Astrocyte (in vitro differentiated cells and primary cell): Measurements from ENCODE around the gene REXO1. TPM values are rescaled to one million over a fixed set of nuclear protein-coding genes. Genes with fewer than 3 reads are reported as not detected.

ENCODE experiments used
- DNase-seq: peaks from one replicate; pipeline ENCODE4 v3.0.0-alpha.2; 2010; ENCODE audit warnings: low read depth
- FAIRE-seq: peaks from 2 replicates; lab custom pipeline; 2011; peaks lifted over from hg19 to GRCh38; lab: Jason Lieb, UNC
- H2AFZ ChIP-seq: 2 replicates; pipeline ENCODE4 v1.6.0; 2012; ENCODE audit warnings: low read depth, low read length, inconsistent platforms
- H3K27ac ChIP-seq: 2 replicates; pipeline ENCODE4 v1.5.1; 2011; ENCODE audit warnings: low read depth, low read length, inconsistent platforms
- H3K27me3 ChIP-seq: 2 replicates; pipeline ENCODE4 v1.6.0; 2011; ENCODE audit warnings: low read length, inconsistent platforms; ENCODE audit not compliant: insufficient read depth
- H3K36me3 ChIP-seq: 2 replicates; pipeline ENCODE4 v1.5.1; 2011; ENCODE audit warnings: low read length, inconsistent platforms; ENCODE audit not compliant: insufficient read depth
- H3K4me1 ChIP-seq: 2 replicates; pipeline ENCODE4 v1.5.1; 2011; ENCODE audit warnings: low read length, inconsistent platforms; ENCODE audit not compliant: insufficient read depth
- H3K4me2 ChIP-seq: 2 replicates; pipeline ENCODE4 v1.6.0; 2012; ENCODE audit warnings: low read length, inconsistent platforms
- H3K4me3 ChIP-seq: 2 replicates; pipeline ENCODE4 v1.5.1; 2011; ENCODE audit warnings: low read depth, mild to moderate bottlenecking, low read length, inconsistent platforms; ENCODE audit not compliant: insufficient read depth
- H3K79me2 ChIP-seq: 2 replicates; pipeline ENCODE4 v1.6.0; 2012; ENCODE audit warnings: mild to moderate bottlenecking, low read length, inconsistent platforms; ENCODE audit not compliant: insufficient read depth
- H3K9ac ChIP-seq: 2 replicates; pipeline ENCODE4 v1.6.0; 2012; ENCODE audit warnings: mild to moderate bottlenecking, low read length, inconsistent platforms
- H3K9me3 ChIP-seq: 2 replicates; pipeline ENCODE4 v1.5.1; 2012; ENCODE audit warnings: low read depth, mild to moderate bottlenecking, low read length, inconsistent platforms; ENCODE audit not compliant: insufficient read depth
- H4K20me1 ChIP-seq: 2 replicates; pipeline ENCODE4 v1.6.0; 2012; ENCODE audit warnings: low read length, inconsistent platforms; ENCODE audit not compliant: insufficient read depth
- H3K27ac Mint-ChIP-seq: one replicate; pipeline ENCODE4 v1.8.0; 2021; ENCODE audit warnings: mild to moderate bottlenecking, mixed read lengths; ENCODE audit not compliant: unreplicated experiment
- H3K27me3 Mint-ChIP-seq: one replicate; pipeline ENCODE4 v1.8.0; 2021; ENCODE audit warnings: low read depth, mixed read lengths; ENCODE audit not compliant: unreplicated experiment
- H3K36me3 Mint-ChIP-seq: one replicate; pipeline ENCODE4 v1.8.0; 2021; ENCODE audit warnings: low read depth, mixed read lengths; ENCODE audit not compliant: unreplicated experiment
- H3K4me1 Mint-ChIP-seq: one replicate; pipeline ENCODE4 v1.8.0; 2021; ENCODE audit warnings: low read depth, mixed read lengths; ENCODE audit not compliant: unreplicated experiment
- H3K4me3 Mint-ChIP-seq: one replicate; pipeline ENCODE4 v1.8.0; 2021; ENCODE audit warnings: mild to moderate bottlenecking, moderate library complexity, mixed read lengths; ENCODE audit not compliant: unreplicated experiment
- H3K9me3 Mint-ChIP-seq: one replicate; pipeline ENCODE4 v1.8.0; 2021; ENCODE audit warnings: mild to moderate bottlenecking, mixed read lengths; ENCODE audit not compliant: unreplicated experiment
- CTCF ChIP-seq: IDR thresholded peaks from 2 replicates; pipeline ENCODE4 v1.5.1; 2011; ENCODE audit warnings: low read depth, mild to moderate bottlenecking, inconsistent platforms, low read length, moderate library complexity; ENCODE audit not compliant: insufficient read depth
- EZH2 ChIP-seq: IDR thresholded peaks from 2 replicates; pipeline ENCODE4 v1.6.1; 2012; ENCODE audit warnings: mild to moderate bottlenecking, low read length, inconsistent platforms; ENCODE audit not compliant: insufficient read depth
- total RNA-seq: library from RNA; stranded (reverse); gene quantifications from 2 replicates; pipeline ENCODE4 v1.2.1, GENCODE V29; 2021

REXO1 gene
- total RNA-seq, 1 donor from 2014 or later: 35.5 TPM

GRCh38 chr19:1814833-1815604, 33.3 kb downstream of the REXO1 start:
- H3K9me3 Mint-ChIP-seq: peaks cover 2% of the 10 kb centered on the region
- H3K27me3 Mint-ChIP-seq: no peaks in the 10 kb centered on the region
- peaks cover 1% of the 10 kb centered on the region for H3K36me3 Mint-ChIP-seq
- FAIRE-seq (no peak), DNase-seq (no peak)
- H2AFZ ChIP-seq: no peak overlapping the region
- no peak overlapping the region for H3K27ac ChIP-seq
- no peak for TF ChIP-seq EZH2
- TF ChIP-seq CTCF: no peak
- no peaks in the 10 kb centered on the region for H3K79me2 ChIP-seq
- no peaks in the 10 kb centered on the region for H3K4me1 Mint-ChIP-seq
- no peaks in the 10 kb centered on the region for H3K27me3 ChIP-seq
- H3K4me3 Mint-ChIP-seq: no peak overlapping the region
- no peak overlapping the region for H3K4me2 ChIP-seq
- no peaks in the 10 kb centered on the region for H3K36me3 ChIP-seq
- H4K20me1 ChIP-seq: peaks cover under 1% of the 10 kb centered on the region
- no peak overlapping the region for H3K27ac Mint-ChIP-seq
- no peak overlapping the region for H3K4me3 ChIP-seq
- no peak overlapping the region for H3K9ac ChIP-seq
- no peaks in the 10 kb centered on the region for H3K9me3 ChIP-seq
- H3K4me1 ChIP-seq: peaks cover 14% of the 10 kb centered on the region

- no peak overlapping the region for H3K4me3 Mint-ChIP-seq
- no peaks in the 10 kb centered on the region for H3K27me3 Mint-ChIP-seq
- no peaks in the 10 kb centered on the region for H3K79me2 ChIP-seq
- no peaks in the 10 kb centered on the region for H3K4me1 Mint-ChIP-seq
- H3K4me1 ChIP-seq: peaks cover 14% of the 10 kb centered on the region
- no peak for DNase-seq
- TF ChIP-seq EZH2 (no peak), CTCF (no peak)
- H3K27ac ChIP-seq: no peak overlapping the region
- H3K4me2 ChIP-seq: no peak overlapping the region
- H3K9me3 Mint-ChIP-seq: peaks cover 2% of the 10 kb centered on the region
- H3K36me3 Mint-ChIP-seq: peaks cover 1% of the 10 kb centered on the region
- H3K27ac Mint-ChIP-seq: no peak overlapping the region
- no peak overlapping the region for H2AFZ ChIP-seq
- no peak overlapping the region for H3K4me3 ChIP-seq
- H3K36me3 ChIP-seq: no peaks in the 10 kb centered on the region
- no peak overlapping the region for H3K9ac ChIP-seq
- H4K20me1 ChIP-seq: no peaks in the 10 kb centered on the region
- no peaks in the 10 kb centered on the region for H3K9me3 ChIP-seq
- no peaks in the 10 kb centered on the region for H3K27me3 ChIP-seq
- FAIRE-seq: no peak
Observed at GRCh38 chr19:1814391-1814790, 33.9 kb downstream of the REXO1 start.
